Left renal pelvis (tissue), 4 donors: ENCODE results near the gene GATD1. TPM values are rescaled to one million over a fixed set of nuclear protein-coding genes. Genes with fewer than 3 reads are reported as not detected.

Source experiments
- DNase-seq, 4 donors: peaks; one replicate each; pipeline ENCODE4 v3.0.0-alpha.2; 2013; ENCODE audit warnings: low read depth in 4 of 4, low spot score in 3 of 4
- polyA plus RNA-seq, 4 donors: library from polyadenylated mRNA; unstranded; fragments of 120-200 nt; gene quantifications; one replicate each; pipeline ENCODE4 v1.2.1, GENCODE V29; 2013; ENCODE audit not compliant: insufficient read length in 4 of 4

The GATD1 gene
- polyA plus RNA-seq, 4 donors: 48.2 to 109 (median 59.7) TPM

- no peak for DNase-seq
These were observed 35.8 kb upstream of the GATD1 start for GRCh38 chr11:813072-813455.

- DNase-seq: no peak
These were observed 35.1 kb upstream of the GATD1 start for GRCh38 chr11:812390-812789.

DNA sequence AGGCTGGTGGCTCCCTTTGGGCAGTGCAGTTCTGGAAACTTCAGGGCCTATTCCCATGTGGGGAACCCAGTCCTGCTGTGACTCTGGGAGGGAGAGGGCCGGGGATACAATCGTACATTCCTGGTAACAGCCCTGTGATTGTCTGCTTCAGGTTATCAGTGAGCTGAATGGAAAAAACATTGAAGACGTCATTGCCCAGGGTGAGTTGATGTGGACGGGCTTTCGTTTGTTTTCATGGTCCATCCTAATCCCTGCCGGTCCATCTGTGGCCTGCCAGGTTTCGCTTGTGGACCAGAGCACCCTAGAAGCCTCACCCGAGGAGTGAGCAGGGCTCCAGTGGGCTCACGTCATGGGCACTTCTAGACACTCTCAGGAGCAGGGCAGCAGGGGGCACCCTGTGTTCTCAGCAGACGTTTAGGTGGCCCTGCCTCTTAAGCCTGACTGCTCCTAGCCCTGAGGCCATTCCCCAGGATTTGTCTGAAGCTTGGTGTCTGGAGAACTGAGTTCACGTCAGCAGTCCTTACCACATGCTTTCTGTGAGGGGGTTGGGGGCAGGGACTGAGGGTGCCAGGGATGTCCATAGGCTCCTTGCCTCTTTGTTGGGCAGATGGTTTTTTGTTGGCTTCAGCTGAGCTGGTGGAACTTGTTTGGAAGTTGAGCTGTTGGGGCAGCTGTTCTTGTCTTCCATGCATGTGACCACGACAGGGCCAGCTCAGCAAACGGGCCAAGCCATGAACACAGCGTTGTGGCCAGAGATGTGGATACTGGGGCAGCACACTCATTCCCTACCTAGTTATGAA is 34.4 kb upstream of the GATD1 start:
- DNase-seq: no peak

GRCh38 chr11:810040-810567 is 32.8 kb upstream of the GATD1 start:
- DNase-seq: no peak

DNA sequence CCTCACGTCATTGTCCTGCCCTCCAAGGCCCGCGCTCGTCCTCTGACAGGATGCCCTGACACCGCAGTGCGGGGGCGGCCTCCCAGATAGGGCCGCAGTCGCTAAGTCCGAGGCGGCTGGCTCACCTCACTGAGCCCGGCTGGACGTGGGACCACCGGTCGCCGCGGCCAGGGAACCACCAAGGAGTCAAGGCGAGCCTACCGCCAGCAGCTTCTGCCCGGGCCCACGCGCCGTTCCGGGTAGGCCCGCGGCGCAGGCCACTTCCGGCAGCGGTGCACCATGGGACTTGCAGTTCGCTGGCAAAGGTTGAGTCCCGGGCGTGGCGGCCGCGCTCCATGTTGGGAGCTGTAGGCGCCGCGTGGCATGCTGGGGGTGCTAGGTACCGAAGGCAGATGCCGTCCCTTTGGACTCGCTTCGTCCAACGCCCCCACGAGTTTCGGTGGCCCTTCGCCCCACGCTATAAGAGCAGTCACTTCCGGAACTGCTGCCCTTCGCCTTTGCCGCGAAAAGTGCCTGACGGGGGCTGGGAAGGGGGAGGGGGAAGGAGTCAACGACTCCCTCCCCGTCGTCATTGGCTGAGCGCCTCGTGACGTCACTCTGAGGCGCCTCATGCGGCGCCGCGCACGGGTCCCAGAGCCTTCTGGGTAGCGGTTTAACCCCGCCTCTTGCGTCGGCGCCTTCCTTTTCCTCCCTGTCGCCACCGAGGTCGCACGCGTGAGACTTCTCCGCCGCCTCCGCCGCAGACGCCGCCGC is 32.2 kb upstream of the GATD1 start, which contains the start of gene RPLP2:
TSS of gene RPLP2 (plus strand) at position 681 of the 753 bp plus-strand sequence. CDS start 268 bp downstream, outside the sequence.
- peak; percentile 96 to 99 (median 96) for DNase-seq

GRCh38 chr11:808427-809286 is 31.4 kb upstream of the GATD1 start:
- DNase-seq: no peak

GRCh38 chr11:804599-804964 is 27.3 kb upstream of the GATD1 start:
- DNase-seq: no peak

DNA sequence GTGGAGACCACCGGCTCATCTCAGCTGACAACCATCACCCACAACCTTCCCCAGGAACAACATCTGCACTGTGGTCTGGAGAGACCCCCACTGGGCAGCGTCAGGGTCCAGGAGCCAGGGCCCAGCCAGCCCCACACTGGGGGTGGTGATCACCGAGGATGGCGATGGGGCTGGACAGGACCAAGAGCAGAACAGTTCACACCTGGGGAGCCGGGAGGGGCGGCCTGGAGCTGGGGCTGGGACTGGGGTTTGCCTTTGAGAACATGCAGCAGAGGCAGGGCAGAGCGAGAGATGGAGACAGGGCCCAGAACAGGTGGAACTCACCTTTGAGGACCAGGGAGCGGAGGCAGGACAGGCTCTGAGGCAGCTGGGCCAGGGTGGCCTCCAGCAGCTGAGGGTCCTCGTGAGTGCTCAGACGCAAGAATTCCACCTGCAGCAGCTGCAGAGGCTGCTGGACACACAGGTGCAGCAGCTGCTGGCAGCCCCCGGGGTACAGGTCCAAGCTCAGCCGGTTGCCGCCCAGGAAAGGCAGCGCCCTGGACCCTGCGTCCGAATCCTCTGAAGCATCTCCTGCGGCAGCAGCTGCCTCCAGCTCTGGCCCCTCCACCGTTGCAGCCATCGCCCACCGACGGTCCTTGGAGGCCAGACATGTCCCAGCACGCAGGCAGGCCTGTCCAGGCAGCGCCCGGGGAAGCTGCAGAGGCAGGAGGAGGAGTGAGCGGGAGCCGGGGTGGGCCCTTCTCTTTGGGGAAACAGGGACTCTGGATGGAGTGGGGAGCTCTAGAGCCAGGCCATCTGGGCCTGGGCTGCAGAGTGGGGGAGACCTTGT is 26.7 kb upstream of the GATD1 start:
- DNase-seq: no peak

DNA sequence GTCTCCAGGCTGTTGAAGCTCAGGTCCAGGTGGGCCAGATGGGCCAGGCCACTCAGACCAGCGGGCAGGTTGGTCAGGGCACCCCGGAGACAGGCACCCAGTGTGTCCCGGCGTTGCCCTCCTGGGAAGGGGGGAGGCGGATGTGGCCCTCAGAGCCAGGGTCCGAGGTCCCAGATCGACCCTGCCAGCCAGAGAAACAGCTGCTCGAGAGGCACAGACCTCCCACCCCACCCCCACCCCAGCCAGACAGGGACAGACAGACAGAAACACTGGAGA is 26.1 kb upstream of the GATD1 start:
- no peak for DNase-seq

- DNase-seq: no peak
These were observed 25.6 kb upstream of the GATD1 start for GRCh38 chr11:802693-803466.

GRCh38 chr11:802018-802617 is 24.8 kb upstream of the GATD1 start:
- no peak for DNase-seq

- DNase-seq: no peak
These were observed 24.0 kb upstream of the GATD1 start for GRCh38 chr11:801097-801780.

- DNase-seq: no peak
These were observed 23.2 kb upstream of the GATD1 start for GRCh38 chr11:800473-800872.

DNA sequence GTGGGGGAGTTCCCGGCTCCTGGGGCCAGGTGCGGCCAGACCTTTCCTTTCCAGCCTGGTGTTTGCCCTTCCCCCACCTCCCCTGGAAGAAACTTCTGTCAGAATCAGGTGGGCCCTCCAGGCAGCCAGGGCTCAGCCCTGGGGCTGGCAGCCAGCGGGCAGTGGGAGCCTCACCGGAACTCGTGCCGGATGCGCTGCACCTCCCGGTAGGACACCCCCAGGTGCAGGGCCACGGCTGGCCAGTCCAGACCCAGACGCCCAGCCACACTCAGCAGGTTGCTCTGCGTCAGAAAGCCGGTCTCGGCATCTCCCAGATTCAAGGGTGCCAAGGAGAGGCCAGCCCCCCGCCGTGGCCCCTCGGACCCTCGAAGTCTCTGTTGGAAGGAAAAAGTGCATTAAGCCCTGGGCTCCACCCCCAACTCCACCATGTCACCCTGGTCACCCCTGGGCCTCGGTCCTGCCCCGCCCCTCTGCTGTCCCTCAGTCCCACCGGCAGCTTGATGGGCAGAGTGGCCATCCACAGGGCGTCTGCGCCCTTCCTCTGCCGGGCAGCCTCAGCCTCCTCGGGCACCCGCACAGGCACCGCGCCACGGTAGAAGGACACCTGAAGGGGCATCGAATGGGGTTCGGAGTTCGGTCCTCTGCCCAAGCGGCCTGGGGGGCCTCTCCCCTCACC is 22.5 kb upstream of the GATD1 start:
- DNase-seq: no peak

DNA sequence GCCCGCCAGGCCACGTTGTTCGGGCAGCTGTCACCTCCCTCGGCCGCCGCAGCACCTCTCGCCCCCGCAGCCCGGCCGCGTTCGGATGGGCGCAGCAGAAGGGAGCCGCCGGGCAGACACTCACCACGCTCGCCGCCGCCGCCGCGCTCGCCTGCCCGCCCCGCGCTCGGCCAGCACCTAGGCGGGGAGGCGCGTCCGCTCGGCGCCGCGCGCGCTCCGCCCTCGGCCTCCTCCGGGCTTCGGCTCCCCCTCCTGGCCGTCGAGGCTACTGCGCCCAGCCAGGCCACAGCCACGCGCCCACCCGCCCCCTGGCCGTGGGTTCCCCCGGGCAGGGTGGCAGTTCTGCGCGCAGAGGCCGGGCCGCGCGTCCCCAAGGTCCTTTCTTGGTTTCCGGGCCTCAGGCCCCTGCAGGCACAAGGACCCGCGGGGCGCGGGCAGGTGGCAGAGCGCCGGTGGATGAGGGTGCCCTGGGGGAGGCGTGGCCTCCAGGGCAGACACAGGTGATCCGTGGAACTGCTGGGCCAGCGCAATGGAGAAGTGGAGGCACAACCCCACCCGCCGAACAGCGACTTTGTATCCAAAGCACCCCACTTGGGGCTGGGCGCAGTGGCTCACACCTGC is 20.9 kb upstream of the GATD1 start, which contains the start of gene SLC25A22:
TSS of gene SLC25A22 (minus strand) at position 189 of the 621 bp plus-strand sequence. CDS start 3,275 bp downstream, outside the sequence.
- peak in 1 of 4 donors; percentile 66 for DNase-seq

- DNase-seq: peak in 2 of 4 donors; percentile 61 to 68
These were observed 20.2 kb upstream of the GATD1 start for GRCh38 chr11:797296-798092.
